GM12891 (cell line): ENCODE measurements around the gene MBTD1.

Source experiments
- PAX5 ChIP-seq: IDR thresholded peaks from 2 replicates; pipeline ENCODE4 v1.6.1; 2011; ENCODE audit warnings: low read length, moderate library complexity, mild to moderate bottlenecking; ENCODE audit not compliant: insufficient read depth, severe bottlenecking
- POLR2A ChIP-seq: IDR thresholded peaks from 2 replicates; pipeline ENCODE4 v1.6.1; 2011; ENCODE audit warnings: low read depth, low read length, control low read depth
- POLR2AphosphoS5 ChIP-seq: IDR thresholded peaks from 2 replicates; pipeline ENCODE4 v1.6.1; 2011; ENCODE audit warnings: low read depth, low read length, control low read depth
- POU2F2 ChIP-seq: IDR thresholded peaks from 2 replicates; pipeline ENCODE4 v1.6.1; 2011; ENCODE audit warnings: low read depth, mild to moderate bottlenecking, control low read depth, low read length, moderate library complexity
- TAF1 ChIP-seq: IDR thresholded peaks from 2 replicates; pipeline ENCODE4 v1.6.1; 2011; ENCODE audit warnings: low read depth, low read length, control low read depth

DNA sequence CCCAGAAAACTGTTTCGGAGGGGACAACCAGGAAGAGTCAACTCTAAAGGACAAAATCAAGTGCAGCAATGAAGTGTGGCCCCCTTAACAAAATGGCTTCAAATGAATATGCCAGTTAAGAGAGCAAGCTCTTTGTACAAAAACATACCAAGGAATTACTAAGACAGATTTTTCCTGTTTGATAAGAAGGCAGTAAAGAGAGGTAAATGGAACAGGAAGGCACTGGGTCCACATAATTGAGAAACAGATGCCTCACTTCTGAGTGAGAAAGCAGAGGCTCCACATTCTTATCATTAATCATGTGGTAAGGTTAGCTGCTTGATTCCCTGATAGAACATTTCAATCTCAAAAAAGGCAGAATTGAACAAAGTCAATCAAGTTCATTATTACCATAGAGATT is 44.9 kb downstream of the MBTD1 start:
- TF ChIP-seq POLR2A (no peak), POLR2AphosphoS5 (no peak), POU2F2 (no peak), TAF1 (no peak), PAX5 (no peak)
